Stimulated activated CD4-positive, alpha-beta T cell treated with anti-CD3 and anti-CD28 coated beads, Interleukin-2, amount 100 ng/mL, for 4 hours (primary cell): Measurements from ENCODE around the gene NR1H4.
"Not testable (repeated sequence)": the region's sequence is repeated elsewhere in the genome, so short reads cannot be mapped to it uniquely, and the experiment has no call there.

Experiments
- DNase-seq: peaks from one replicate; pipeline ENCODE4 v3.0.0-alpha.2; 2020; ENCODE audit warnings: low read depth

Gene NR1H4

DNA sequence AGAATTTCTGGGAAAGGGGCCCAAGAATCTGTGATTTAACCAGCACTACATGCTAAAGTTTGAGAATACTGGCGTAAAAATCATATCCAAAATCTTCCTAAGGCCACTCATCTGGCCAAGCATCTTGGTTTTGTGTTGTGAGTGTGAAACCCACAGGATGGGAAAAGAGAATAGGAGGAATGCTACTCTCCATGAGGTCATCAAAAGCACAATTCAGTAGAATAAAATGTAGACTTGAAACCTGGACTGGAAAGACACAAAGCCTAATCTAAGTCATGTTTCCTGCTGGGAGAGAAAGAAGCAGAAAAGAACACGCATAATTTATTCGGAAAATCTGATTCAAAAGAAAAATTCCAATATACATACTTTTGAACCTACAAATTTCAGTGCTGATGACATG lies 42.3 kb downstream of the NR1H4 start:
- DNase-seq, result no peak

DNA sequence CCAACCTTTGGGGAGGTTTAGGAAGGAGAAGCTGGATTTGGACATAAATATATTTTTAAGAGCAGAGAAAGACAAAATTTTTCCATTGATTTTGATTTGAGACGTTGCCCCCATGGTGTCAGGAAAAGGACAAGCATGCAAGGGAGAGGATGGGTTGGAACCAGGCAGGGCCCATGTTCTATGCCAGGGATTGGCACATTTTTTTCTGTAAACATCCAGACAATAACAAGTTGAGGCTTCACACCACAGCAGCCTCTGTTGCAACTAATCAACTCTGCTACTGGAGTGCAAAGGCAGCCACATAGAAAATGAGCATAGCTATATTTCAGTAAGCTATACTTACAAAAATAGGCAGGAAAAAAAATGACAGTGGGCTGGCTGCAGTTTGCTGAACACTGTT lies 44.7 kb downstream of the NR1H4 start:
- no peak for DNase-seq

DNA sequence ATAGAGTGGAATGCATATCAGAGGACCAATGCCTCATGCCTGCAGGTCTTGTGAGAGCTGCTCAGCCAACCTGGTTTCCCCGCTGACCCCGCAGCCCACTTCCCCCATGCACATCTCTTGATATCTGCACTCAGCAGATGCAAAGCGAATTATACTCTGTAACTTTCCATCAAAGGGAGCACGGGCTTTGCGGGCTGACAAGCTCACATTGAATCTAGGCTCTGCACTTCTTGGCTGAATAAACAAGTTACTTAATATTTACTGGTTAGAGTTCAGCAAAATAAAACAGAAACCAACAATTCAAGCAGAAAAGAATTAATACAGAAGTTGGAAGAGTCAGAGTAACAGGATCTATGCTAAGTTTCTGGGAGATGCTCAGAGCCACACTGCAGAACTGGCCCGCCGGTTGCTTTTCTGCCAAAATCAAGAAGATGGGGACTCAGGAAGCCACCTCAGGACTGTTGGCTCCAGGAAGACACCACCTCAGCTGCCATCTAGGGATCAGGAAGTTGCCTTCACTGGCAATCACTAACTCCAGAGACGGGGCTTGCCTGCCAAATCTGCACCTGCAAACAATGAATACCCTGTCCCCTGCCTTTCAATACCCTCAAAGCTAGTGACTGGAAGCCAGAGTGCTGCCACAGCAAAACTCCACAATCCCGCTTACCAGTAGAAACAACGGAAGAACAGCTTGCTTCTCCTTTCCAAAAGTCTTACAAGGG lies 46.5 kb downstream of the NR1H4 start:
- no peak for DNase-seq

DNA sequence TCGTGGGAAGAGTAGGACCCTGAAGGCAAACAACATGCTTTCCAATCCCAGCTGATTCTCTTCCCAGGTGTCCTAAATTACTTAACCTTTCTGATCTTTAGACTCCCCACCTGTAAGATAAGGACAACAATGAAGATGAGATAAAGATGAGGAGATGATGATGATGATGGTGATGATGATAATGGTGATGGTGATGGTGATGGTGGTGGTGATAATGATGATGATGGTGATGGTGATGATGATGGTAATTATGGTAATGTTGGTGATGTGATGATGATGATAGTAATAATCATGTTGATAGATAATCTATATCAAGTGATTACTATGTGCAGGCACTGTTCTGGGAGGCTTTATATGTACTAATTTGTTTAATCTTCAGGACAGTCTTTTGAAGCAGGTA lies 48.3 kb downstream of the NR1H4 start:
- no peak for DNase-seq

DNA sequence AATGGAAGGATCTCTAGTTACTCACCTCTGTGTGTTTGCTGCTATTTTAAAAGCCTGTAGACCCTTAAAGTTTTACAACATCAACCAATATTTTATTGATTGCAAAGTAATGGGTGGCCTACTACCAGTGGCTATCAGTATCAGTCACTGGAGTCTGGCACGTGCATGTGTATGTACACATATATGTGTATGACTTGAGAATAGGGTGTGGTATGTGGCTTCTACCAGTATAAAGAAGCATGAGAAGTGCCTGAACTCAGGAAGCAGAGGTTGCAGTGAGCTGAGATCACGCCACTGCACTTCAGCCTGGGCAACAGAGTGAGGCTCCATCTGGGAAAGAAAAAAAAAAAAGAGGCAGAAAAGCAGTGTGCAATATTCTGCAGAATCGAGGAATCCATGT lies 54.4 kb downstream of the NR1H4 start:
- no peak for DNase-seq

DNA sequence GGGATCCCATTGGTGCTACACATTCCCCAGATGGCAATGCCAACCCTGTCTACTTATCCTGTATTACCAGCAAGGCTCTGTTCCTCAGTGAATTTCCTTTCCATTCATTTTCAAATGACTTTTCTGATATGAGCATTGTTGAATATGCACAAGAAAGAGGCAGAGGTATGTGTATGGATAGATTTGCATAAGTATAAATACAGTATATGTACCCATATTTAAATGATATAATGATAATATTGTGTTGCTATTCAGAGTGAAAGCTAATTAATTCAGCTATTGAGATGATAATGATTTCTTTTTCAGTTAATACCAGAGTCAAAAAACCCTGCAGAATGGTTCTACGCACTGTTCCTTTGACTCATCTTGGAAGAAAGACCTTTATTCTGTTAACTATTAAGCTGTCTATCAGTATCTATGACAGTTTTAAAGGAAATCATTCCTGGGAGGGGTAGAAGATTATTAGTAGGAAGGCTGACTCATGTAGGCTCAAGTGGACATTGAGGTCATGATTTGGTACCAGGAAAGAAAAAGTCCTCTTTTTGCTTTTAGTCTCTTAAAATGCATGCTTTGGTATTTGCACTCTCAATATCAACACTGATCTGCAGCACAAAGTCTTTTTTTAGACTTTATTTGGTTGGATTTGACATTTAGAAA lies 54.9 kb downstream of the NR1H4 start:
- DNase-seq, result no peak

DNA sequence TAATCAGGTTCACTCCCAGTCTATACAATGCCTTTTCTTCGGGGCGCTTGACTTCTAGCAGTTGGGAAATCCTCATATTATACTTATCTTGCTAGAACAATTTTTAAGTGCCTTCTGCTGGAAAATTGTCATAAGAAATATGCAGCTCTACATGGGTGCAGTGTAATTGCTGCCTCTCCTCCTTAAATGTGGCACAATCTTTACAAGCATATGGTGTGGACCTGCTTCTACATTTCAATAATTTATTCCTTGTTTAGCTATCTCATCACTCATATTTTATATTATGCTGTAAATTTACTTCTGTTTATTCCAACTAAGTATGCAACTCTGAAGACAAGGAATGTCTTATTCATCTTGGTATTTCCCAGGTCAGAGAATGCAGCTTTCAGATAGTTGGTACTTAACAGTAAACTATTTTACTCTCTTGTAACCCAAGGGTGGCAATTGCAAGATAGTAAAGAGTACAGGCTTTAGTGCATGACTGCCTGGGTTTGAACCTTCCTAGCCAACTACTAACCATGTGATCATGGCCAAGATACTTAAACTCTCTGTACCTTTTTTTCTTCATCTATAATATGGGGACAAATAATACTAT lies 56.2 kb downstream of the NR1H4 start:
- DNase-seq, result no peak

DNA sequence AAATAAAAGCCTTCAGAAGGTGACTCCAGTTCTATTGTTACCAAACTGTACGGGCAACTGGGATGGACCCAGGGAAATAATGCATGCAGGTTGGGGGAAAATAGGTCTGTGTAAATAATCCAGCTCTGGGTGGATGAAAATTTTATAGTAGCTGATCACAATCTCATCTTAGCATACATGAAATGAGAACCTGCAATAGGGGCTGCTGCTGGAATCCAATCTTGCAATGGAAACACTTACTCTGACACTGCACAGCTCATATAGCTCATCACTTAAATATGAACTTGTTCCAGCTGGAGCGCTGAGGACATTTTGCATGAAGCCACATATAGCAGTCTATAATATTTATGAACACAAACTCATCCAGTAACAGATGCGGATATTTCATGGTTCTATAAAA lies 59.7 kb downstream of the NR1H4 start:
- DNase-seq, result no peak

DNA sequence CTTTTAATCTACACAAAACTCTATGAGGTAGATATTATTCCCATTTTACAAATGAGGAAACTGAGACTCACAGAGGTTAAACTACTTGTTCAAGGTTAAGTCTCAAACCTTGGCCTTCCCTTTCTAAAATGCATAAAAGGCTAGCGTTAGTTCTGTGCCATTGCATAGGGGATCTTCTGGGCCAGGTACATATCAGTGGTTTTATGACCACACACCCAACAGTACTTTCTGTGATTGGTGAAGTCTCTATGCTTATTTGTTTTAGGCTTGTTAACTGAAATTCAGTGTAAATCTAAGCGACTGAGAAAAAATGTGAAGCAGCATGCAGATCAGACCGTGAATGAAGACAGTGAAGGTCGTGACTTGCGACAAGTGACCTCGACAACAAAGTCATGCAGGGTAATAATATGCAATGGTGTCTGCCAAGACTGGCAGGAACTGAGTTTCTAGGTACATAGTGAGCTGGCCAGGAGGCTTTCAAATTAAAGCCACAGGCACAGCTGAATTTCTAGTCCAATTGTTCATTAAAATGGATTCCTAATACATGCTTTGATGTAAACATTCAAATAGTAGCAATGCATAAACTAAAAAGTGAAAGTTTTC lies 61.1 kb downstream of the NR1H4 start:
- no peak for DNase-seq

DNA sequence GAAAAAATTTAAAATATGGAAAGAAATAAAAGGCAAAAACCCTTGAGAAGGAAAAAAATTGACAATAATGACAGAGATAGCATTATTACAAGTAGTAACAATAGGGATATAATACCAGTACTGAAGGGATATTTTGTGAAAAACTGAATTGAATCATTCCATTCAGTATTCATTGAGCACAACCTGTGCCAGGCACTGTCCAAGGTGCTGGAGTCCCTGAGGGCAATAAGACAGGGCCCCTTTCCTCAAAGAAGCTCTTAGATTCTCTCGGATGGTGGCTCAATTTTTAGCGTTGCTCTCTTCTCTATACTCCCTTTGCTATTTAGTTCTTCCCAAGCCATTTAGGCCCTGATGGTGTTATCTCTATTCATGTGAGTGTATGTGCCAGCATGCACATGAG lies 65.5 kb downstream of the NR1H4 start:
- DNase-seq, result no peak

DNA sequence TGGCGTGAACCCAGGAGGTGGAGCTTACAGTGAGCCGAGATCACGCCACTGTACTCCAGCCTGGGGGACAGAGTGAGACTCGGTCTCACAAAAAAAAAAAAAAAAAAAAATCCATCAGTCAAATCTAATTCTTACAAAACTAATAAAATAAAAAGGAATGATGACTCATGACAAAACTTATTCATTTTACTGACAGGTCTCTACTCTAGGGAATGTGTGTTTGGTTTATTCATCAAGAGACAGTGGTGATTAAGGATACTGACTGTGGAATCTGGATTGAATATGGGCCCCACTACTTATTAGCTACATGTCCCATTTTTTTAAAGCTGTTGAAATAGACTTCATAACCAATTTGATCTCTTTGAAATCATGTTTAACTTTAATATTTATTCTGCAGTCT lies 70.5 kb downstream of the NR1H4 start:
- no peak for DNase-seq

DNA sequence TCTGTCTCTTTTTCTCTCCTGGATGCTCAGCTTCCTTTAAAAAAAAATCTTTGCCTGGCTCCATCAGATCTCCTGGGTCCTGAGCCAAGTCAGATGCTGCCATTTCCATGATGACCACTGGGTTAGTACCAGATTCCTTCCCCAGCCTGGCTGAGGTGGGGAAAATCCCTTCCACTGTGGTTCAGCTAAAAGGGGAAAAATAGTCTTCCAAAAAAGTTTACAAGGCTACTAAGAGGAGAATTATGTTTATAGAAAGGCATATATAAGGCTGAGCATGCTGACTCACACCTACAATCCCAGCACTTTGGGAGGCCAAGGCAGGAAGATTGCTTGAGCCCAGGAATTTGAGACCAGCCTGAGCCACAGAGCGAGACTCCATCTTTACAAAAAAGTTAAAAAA lies 71.4 kb downstream of the NR1H4 start:
- no peak for DNase-seq

DNA sequence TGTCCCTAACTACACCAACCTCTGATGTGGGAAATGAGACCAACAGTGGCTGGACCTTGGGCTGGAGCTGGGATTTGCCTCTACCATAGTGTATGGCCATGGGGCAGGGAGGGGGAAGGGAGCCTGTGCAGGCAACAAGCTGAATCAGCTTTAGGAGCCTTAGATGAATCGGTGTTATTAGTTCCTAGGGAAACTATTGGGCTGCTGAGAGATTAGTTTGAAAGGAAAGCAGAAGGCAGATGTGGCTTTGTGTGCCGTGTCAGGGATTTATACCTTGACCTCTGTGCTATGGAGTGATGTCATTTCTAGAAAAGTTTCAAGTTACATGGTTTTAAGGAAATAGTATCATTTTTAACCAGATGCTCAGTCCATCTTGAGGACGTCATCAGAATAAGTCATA lies 80.3 kb downstream of the NR1H4 start:
- DNase-seq, result no peak

DNA sequence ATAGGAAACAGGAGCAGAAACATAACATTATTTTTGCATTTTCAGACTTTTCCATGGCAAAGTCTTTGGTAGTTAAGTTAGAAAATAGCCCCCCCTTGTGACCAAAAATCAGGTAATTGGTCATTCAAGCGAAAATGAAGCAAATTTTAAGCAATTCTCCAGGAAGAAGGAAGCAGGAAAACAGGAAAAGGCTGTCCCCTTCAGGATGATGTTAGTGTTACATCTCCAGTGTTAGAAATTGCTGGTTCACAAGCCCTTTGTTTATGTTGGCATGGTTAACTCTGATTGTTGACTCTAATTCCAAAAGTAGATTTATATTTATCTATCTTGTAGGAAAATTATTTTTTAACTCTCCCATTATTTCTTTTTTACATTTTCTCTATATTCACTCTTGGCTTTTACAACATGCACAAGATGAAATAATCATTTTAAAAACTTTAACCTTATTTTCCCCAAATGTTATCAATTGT lies 81.0 kb downstream of the NR1H4 start:
- no peak for DNase-seq

DNA sequence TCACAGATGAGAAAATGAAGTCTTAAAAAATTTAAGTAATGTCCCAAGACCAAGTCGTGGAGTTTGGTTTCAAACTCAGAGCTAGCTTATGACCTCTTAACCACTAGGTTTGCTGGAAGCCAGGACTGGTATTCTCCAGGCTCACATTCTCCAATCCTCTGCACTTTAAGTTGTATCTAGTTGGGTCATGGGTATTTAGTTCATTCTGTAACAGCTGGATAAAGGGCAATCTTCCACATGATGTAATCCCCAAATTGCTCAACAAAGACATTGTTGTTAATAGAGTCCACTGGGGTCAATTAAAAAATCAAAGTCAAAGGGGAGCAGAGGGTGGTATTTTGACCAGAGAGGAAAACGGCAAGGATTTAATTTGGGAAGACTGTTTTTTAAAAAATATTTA lies 82.1 kb downstream of the NR1H4 start:
- DNase-seq, result no peak

DNA sequence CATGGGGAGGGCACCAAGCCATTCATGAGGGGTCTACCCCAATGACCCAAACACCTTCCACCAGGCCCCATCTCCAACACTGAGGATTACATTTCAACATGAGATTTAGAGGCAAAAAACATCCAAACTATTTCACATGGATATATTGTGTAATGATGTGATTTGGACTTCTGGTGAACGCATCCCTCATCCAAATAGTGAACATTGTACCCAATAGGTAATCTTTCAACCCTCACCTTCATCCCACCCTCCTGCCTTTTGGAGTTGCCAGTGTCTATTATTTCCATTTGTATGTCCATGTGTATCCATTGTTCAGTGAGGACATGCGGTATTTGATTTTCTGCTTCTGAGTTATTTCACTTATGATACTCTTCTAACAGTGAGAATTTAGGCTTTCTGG lies 83.7 kb downstream of the NR1H4 start:
- DNase-seq, result no peak

DNA sequence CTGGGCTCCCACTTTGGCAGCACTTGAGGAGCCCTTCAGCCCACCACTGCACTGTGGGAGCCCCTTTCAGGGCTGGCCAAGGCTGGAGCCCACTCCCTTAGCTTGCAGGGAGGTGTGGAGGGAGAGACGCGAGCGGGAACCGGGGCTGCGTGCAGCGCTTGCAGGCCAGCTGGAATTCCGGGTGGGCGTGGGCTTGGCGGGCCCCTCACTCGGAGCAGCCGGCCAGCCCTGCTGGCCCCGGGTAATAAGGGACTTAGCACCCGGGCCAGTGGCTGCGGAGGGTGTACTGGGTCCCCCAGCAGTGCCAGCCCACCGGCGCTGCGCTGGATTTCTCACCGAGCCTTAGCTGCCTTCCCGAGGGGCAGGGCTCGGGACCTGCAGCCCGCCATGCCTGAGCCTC lies 85.6 kb downstream of the NR1H4 start:
- not testable (repeated sequence) for DNase-seq

DNA sequence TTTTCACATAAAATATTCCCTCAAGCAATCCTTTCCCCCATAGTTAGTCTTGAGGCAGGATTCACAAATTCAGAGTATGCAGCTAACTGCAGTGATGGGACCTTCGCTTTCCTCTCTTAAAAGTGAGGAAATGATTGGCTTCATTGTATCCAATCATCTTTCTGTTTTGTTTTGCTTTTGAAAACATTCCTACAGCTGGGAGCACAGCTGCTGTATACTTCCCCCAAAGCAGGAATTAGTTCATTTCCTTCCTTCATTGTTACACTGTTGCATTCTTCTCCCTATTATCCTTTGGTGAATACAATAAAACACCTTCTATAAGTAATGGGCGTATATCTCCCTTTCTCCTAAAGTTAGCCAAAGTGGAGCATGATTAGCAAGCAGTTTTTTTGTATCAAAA lies 90.4 kb downstream of the NR1H4 start:
- DNase-seq, result no peak

DNA sequence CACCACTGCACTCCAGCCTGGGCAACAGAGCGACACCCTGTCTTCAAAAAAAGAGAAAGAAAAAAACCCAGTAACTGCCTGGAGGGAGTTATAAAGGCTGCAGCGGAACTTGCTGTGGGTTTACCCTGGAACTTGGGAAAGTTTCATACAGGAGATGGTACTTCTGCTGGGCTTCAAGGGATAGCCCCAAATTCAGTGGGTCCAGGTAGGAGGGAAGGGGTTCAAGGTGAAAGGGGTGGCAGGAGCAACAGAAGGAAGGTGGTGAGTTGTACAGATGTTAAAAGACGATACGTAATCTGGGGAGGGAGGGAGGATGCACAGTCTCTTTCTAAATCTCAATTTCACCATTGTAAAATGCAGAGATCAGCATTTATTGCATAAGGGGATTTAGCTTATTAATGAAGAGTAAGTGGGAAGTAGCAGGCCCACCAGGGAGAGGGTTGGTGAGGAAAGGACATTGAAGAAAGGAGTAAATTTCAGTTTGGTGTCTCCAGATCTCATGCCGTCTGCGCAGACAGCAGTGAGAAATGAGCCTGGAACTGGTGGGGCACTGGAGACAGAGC lies 91.3 kb downstream of the NR1H4 start:
- no peak for DNase-seq

DNA sequence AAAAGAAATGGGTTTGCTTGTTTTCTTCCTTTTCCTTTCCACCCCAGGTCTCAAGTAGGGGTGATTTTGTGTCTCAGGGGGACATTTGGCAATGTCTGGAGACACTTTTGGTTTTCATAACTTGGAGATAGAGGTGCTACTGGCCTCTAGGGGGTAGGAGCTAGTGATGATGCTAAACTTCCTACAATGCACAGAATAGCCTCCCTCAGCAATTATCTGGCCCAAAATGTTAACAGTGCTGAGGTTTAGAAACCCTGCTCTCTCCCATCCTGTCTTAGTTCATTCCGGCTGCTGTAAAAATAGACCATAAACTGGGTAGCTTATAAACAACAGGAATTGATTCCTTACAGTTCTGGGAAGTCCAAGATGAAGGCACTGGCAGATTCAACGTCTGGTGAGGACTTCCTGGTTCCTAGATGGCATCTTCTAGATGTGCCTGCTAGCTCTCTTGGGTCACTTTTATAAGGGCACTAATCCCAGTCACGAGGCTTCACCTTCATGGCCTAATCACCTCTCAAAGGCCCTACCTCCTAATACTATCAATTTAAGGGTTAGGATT lies 92.4 kb downstream of the NR1H4 start:
- no peak for DNase-seq

DNA sequence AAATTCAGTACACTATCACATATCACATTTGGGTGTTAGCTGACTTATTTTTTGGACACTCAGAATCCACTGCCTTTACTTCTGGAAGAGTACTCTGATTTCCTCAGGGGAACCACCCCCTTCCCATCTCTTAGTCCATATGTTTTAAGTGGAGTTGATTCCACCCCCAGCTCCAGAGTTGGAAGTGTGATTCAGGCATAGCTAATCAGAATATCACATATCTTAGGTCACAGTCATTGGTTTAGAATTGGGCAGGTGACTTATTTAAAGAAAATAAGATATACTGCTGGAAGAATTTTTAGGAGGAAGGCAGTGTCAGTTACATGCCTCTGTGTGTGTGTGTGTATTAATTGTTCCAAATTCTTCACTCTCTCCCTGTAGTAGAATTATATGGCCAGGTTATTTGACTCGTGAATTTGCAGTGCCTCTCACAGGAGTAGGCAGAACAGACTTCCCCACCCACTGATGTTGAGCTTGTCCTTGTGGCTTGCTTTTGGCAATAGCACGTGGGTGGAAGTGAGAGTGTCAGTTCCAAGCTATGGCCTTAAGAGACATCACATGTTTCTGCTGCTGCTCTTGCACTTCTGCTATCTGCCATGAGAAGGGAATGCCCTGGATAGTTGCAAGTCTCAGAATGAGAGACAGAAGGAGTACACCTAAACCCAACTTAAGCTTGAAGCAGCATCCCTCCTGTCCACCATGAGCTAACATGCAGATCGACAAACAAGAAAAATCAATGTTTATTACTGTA lies 93.4 kb downstream of the NR1H4 start:
- no peak for DNase-seq

DNA sequence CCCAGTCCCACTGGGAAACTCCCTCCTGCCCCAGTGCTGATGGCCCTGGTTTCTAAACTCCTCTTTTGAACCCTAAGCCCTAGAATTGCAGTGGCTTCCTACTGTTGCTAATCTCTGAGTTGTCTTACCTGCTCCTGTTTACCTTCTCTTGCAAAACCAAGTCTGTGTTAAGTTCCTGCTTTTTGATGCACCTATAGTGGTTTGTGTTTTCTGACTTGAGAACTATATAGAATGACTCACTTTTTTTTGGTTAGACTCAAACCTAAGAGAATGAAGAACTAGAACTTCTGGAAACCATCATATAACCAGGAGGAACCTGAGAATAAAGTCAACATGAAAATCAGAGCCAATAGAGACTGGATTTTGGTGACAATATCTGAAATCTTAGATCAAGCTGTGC lies 94.3 kb downstream of the NR1H4 start:
- DNase-seq, result no peak
